Progenitor cell of endocrine pancreas (in vitro differentiated cells): Measurements from ENCODE around the gene TBC1D24. TPM values are rescaled to one million over a fixed set of nuclear protein-coding genes. Genes with fewer than 3 reads are reported as not detected.

Experiments used
- DNase-seq: peaks from one replicate; pipeline ENCODE4 v3.0.0; 2021; ENCODE audit warnings: low spot score; ENCODE audit not compliant: unreplicated experiment
- H3K27ac Mint-ChIP-seq: 2 replicates; pipeline ENCODE4 v1.8.0; 2021; ENCODE audit warnings: mild to moderate bottlenecking, moderate library complexity, mixed read lengths
- H3K27me3 Mint-ChIP-seq: 2 replicates; pipeline ENCODE4 v1.8.0; 2021; ENCODE audit warnings: mixed read lengths
- H3K36me3 Mint-ChIP-seq: 2 replicates; pipeline ENCODE4 v1.8.0; 2022; ENCODE audit warnings: mixed read lengths; ENCODE audit not compliant: insufficient read depth
- H3K4me1 Mint-ChIP-seq: 2 replicates; pipeline ENCODE4 v1.8.0; 2021; ENCODE audit warnings: low read depth, mixed read lengths
- H3K4me3 Mint-ChIP-seq: 2 replicates; pipeline ENCODE4 v1.8.0; 2021; ENCODE audit warnings: low read depth, mild to moderate bottlenecking, moderate library complexity, mixed read lengths
- H3K9me3 Mint-ChIP-seq: 2 replicates; pipeline ENCODE4 v1.8.0; 2021; ENCODE audit warnings: low read depth, mixed read lengths
- total RNA-seq: library from RNA; stranded (reverse); gene quantifications from 2 replicates; pipeline ENCODE4 v1.2.1, GENCODE V29; 2021
- TF ChIP-seq, protein P1 (sequence below): fragments of 200-600 bp; sonication (generic); IDR thresholded peaks from one replicate; pipeline ENCODE4 v1.5.0; 2021; ENCODE audit warnings: antibody characterized with exemption, mild to moderate bottlenecking; ENCODE audit not compliant: unreplicated experiment

TBC1D24 gene
- total RNA-seq, 1 donor from 2014 or later, result 23.8 TPM

DNA sequence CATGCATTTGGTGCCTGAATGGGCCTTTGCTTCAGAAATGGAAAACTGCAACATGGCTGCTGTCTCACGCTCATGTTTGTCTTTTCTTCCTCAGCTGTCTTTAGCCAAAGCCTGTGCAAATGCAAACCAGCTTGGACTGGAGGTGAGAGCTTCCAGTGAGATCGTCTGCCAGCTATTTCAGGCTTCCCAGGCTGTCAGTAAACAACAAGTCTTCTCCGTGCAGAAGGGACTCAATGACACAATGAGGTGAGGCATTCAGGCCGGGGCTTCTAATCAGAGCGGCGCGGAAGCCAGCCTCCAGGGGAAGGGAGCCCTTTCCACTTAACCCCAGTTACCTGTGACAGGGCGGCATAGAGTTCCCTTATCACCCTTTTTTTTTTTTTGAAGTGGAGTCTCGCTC, 31.4 kb upstream of the TBC1D24 start:
- Mint-ChIP-seq H3K27ac (no peak overlapping the region), H3K9me3 (no peaks in the 10 kb centered on the region), H3K4me3 (no peak overlapping the region), H3K4me1 (no peaks in the 10 kb centered on the region), H3K36me3 (peaks cover 11% of the 10 kb centered on the region), H3K27me3 (no peaks in the 10 kb centered on the region)
- TF ChIP-seq, protein P1, sequence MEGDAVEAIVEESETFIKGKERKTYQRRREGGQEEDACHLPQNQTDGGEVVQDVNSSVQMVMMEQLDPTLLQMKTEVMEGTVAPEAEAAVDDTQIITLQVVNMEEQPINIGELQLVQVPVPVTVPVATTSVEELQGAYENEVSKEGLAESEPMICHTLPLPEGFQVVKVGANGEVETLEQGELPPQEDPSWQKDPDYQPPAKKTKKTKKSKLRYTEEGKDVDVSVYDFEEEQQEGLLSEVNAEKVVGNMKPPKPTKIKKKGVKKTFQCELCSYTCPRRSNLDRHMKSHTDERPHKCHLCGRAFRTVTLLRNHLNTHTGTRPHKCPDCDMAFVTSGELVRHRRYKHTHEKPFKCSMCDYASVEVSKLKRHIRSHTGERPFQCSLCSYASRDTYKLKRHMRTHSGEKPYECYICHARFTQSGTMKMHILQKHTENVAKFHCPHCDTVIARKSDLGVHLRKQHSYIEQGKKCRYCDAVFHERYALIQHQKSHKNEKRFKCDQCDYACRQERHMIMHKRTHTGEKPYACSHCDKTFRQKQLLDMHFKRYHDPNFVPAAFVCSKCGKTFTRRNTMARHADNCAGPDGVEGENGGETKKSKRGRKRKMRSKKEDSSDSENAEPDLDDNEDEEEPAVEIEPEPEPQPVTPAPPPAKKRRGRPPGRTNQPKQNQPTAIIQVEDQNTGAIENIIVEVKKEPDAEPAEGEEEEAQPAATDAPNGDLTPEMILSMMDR, result no peak
- no peak for DNase-seq

DNA sequence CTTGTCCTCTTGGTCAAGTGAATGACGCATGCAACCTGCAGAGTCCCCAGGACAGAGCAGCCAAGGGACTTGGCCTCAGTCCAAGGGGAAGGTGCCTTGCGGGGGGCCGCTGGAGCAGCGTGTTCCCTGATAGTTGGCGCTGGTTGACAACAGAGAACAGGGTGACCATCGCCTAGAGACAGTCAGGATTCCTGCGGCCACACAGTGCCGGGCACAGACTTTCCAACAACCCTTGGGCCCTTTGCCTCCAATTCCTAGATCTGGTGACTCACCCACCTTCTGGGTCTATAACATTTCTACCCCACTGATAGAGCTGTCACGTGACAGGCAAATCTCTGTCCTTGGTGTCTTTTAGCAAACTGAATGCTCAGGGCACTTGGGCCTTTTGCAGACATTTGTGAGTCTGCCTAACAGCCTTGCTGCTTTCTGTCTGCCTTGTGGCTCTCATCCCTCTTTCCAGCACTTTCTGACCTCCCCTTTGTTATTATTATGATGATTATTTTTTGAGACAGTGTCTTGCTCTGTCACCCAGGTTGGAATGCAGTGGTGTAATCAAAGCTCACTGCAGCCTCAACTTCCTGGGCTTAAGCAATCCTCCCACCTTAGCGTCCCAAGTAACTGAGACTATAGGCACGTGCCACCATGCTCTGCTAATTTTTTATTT, 26.9 kb upstream of the TBC1D24 start:
- H3K4me1 Mint-ChIP-seq, result no peaks in the 10 kb centered on the region
- H3K9me3 Mint-ChIP-seq, result no peaks in the 10 kb centered on the region
- TF ChIP-seq, protein P1, result no peak
- H3K36me3 Mint-ChIP-seq, result peaks cover 12% of the 10 kb centered on the region
- no peaks in the 10 kb centered on the region for H3K27me3 Mint-ChIP-seq
- no peak for DNase-seq
- H3K4me3 Mint-ChIP-seq, result no peak overlapping the region
- no peak overlapping the region for H3K27ac Mint-ChIP-seq

DNA sequence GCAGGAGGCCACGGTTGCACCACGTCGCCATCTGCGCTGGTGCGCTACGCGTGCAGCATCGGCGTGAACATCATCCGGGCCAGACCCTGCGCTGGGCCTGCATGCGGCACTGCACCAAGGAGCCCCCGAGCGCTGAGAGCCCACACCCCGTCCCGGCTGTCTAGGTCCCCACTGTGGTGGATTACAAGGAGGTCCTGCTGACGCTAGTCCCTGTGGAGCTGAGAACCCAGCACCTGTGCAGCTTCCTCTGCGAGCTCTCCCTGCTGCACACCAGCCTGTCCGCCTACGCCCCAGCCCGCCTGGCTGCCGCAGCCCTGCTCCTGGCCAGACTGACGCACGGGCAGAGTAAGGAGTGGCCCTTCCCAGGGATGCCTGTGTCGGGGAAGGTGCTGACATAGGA, 25.8 kb upstream of the TBC1D24 start:
- peaks cover 14% of the 10 kb centered on the region for H3K36me3 Mint-ChIP-seq

DNA sequence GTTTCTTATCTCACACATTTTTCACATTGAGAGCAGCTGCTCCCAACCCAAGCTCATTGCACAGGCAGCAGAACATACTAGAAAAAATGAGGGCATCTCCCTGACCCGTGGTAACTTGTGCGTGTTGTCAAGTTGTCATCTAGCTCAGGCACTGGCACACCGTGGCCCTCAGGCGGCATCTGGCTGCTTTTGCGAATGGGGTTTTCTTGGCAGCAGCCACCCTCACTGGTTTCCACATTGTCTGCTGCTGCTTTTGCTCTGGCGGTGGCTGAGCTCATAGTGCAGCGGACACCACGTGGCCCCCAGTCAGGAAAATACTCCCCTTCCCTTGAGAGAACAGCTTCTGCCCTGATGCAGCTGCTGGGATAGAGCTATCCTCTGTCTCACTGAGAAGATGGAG, 24.4 kb upstream of the TBC1D24 start:
- TF ChIP-seq, protein P1, result no peak
- H3K27me3 Mint-ChIP-seq, result no peaks in the 10 kb centered on the region
- no peak overlapping the region for H3K27ac Mint-ChIP-seq
- no peaks in the 10 kb centered on the region for H3K4me1 Mint-ChIP-seq
- H3K36me3 Mint-ChIP-seq, result peaks cover 12% of the 10 kb centered on the region
- DNase-seq, result no peak
- H3K9me3 Mint-ChIP-seq, result no peaks in the 10 kb centered on the region
- no peak overlapping the region for H3K4me3 Mint-ChIP-seq

More for the DNA sequence above, 25.8 kb upstream of the TBC1D24 start:
- Mint-ChIP-seq H3K9me3 (no peaks in the 10 kb centered on the region), H3K27ac (no peak overlapping the region), H3K4me3 (no peak overlapping the region), H3K27me3 (no peaks in the 10 kb centered on the region), H3K4me1 (no peaks in the 10 kb centered on the region)
- TF ChIP-seq, protein P1, result no peak
- DNase-seq, result no peak

DNA sequence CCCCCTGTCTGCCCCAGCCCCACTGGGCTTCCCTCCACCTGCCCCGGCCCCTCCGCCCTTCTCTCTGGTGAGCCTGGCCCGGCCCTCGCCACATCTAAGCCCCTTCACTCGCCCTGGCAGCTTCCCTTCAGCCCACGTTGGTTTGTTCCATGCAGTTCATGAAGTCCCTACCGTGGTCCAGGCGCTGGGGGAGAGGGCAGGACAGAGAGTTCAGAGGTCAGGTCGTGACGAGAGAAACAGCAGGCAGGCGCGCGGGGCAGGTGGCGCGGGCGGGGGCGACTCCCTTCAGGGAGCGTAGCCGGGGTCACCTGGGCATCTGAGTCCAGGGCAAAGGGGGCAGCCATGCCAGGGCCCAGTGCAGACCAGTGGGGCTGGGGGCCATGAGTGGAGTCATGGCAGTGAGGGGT, 23.9 kb upstream of the TBC1D24 start:
- Mint-ChIP-seq H3K4me1 (no peaks in the 10 kb centered on the region), H3K27ac (no peak overlapping the region), H3K27me3 (no peaks in the 10 kb centered on the region), H3K36me3 (peaks cover 12% of the 10 kb centered on the region), H3K4me3 (no peak overlapping the region), H3K9me3 (no peaks in the 10 kb centered on the region)
- TF ChIP-seq, protein P1, result no peak
- no peak for DNase-seq
